ENCODE results near the gene TNFRSF21. TPM values are rescaled to one million over a fixed set of nuclear protein-coding genes. Genes with fewer than 3 reads are reported as not detected.

The TNFRSF21 gene
- total RNA-seq, 1 donor from 2014 or later: 1.8 TPM

DNA sequence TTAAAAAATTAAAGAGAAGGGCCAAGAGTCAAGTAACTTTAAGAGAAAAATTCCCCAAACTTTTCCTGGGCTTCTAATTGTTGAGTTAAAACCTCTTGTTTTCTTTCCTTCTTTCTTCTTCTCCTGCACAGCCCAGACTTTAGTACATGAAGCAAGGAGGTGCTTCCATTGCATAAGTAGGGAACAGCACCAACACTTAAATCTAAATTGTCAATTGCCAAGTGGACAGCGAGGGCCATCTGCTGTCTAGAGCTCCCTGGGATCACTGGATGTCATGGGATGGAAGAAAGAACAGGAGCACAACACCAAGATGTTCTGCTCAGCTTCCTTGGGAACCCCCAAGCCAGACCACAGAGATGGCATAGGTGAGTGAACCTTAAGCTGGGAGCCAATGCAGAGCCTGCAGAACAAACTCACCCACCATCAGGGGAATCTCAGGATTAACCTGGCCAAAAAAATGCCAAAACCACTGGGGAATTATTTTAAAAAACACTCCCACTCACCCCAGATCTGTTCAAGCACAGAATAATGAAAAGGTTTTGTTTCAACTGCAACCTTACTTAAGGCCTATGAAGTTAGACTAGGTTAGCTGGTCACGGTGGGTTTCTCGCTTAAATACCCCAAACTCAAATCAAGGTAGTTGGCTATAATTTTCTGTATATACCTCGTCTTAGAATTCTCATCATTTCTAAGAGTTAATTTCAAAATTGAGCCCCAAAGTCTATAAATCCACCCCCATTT lies 67.8 kb downstream of the TNFRSF21 start:
- DNase-seq (ENCODE audit: low spot score in 2 of 2): no peak
- H3K27me3 ChIP-seq: no peaks in the 10 kb centered on the region
- no peak overlapping the region for H3K27ac ChIP-seq
- H3K36me3 ChIP-seq: no peaks in the 10 kb centered on the region
- intact Hi-C loops (cut with DNase I): no loop called here
- H3K4me3 ChIP-seq: no peak overlapping the region
- TF ChIP-seq, protein P1, sequence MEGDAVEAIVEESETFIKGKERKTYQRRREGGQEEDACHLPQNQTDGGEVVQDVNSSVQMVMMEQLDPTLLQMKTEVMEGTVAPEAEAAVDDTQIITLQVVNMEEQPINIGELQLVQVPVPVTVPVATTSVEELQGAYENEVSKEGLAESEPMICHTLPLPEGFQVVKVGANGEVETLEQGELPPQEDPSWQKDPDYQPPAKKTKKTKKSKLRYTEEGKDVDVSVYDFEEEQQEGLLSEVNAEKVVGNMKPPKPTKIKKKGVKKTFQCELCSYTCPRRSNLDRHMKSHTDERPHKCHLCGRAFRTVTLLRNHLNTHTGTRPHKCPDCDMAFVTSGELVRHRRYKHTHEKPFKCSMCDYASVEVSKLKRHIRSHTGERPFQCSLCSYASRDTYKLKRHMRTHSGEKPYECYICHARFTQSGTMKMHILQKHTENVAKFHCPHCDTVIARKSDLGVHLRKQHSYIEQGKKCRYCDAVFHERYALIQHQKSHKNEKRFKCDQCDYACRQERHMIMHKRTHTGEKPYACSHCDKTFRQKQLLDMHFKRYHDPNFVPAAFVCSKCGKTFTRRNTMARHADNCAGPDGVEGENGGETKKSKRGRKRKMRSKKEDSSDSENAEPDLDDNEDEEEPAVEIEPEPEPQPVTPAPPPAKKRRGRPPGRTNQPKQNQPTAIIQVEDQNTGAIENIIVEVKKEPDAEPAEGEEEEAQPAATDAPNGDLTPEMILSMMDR (IDR thresholded peaks at IDR 0.05): no peak
- no peaks in the 10 kb centered on the region for H3K9me3 ChIP-seq
- no peaks in the 10 kb centered on the region for H3K4me1 ChIP-seq

DNA sequence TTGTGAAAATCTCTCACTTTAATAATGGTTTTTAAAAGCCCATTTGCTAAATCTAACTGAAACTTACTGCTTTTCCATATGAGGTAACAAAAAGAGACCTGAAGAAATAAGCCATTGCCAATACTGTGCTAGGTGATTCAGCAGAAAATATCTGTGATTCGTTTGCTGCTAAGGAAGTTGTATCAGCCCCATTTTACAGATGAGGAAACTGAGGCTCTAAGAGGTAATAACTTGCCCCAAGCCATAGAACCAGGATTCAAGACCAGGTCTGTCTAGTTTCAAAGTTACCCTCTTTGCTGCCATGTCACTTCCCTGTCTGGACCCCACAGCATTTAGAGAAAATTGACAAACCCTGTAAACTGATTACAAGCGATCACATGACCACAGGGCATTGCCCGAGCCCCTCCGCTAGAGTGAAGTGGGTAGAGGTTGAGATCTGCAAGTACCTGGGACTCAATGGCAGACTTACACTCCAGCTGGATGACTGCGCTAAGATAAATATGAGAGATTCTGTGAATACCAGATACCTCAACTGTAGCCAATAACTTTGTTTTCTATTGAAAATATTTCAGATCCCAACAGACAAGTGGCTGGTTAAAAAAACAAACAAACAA lies 69.3 kb downstream of the TNFRSF21 start:
- Histone ChIP-seq H3K27me3 (no peaks in the 10 kb centered on the region), H3K4me3 (no peak overlapping the region), H3K27ac (no peak overlapping the region), H3K9me3 (no peaks in the 10 kb centered on the region), H3K36me3 (no peaks in the 10 kb centered on the region), H3K4me1 (no peaks in the 10 kb centered on the region)
- TF ChIP-seq, protein P1 (IDR thresholded peaks at IDR 0.05): no peak
- DNase-seq (ENCODE audit: low spot score in 2 of 2): no peak
- intact Hi-C loops (cut with DNase I): no loop called here

DNA sequence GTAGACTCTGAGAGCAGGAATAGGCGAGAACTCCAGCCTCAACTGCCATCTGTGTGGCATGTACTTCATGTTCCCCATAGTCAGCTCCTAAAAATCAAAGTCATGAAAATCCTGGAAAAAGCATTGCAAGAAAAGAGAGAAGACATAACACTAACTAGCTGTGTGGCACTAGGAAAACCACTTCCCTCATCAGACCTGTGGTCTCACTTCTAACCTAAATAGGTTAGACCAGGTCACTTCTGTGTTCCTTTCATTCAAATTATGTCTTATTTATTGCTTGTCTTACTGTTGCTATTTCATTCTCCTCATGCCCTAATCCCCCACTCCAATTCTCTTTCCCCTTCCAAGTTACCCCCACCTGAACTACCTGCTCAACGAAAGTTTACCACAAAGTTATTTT lies 70.2 kb downstream of the TNFRSF21 start:
- no peaks in the 10 kb centered on the region for H3K9me3 ChIP-seq
- H3K4me3 ChIP-seq: no peak overlapping the region
- no peaks in the 10 kb centered on the region for H3K27me3 ChIP-seq
- DNase-seq (ENCODE audit: low spot score in 2 of 2): no peak
- no peaks in the 10 kb centered on the region for H3K36me3 ChIP-seq
- no peak overlapping the region for H3K27ac ChIP-seq
- H3K4me1 ChIP-seq: no peaks in the 10 kb centered on the region
- intact Hi-C loops (cut with DNase I): no loop called here
- TF ChIP-seq, protein P1 (IDR thresholded peaks at IDR 0.05): no peak

DNA sequence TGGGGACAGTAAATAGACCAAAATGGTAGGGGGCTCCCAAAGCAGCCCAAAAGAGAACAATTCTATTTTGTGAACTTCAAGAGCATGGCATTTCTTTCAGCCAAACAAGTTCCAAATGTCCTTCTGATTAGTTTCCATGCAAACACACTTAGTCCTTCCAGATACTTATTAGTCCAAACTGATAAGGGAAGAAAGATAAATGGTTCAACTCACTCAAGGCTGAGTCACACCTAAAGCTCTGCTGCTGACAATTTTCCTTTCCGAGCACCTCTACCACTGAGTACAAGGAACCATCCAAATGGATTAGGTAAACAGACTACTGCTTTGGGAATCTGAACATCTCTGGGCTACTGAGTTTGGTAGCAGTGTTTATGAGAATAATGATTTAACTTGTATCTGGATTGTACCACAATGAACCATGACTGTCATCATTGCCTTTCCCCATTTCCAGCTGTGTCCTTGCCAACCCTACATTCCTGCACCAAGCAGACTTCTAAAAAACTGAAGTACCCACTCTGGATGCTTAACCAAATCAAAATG lies 71.2 kb downstream of the TNFRSF21 start:
- Histone ChIP-seq H3K4me1 (no peaks in the 10 kb centered on the region), H3K4me3 (no peak overlapping the region), H3K27ac (no peak overlapping the region), H3K36me3 (no peaks in the 10 kb centered on the region), H3K9me3 (no peaks in the 10 kb centered on the region), H3K27me3 (no peaks in the 10 kb centered on the region)
- TF ChIP-seq, protein P1 (IDR thresholded peaks at IDR 0.05): no peak
- DNase-seq (ENCODE audit: low spot score in 2 of 2): no peak
- intact Hi-C loops (cut with DNase I): no loop called here

DNA sequence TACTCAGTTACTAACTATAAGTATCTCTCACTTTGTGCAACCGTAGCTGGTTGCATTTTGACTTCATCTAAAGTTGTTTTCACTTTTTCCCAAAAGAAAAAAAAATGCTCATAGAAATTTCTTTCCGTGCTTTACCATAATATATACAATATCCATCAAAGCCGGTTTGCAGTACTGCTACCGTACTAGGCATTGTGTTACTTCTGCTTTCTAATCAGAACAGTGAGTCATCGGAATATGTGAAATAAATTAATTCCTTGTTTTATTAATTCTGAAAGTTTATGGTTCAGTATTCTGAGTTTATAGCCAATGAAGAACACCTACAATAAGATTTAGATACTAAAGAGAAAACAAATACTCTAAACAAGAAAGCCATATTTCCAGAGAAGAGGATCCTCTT lies 72.5 kb downstream of the TNFRSF21 start:
- intact Hi-C loops (cut with DNase I): no loop called here
- Histone ChIP-seq H3K4me3 (no peak overlapping the region), H3K27ac (no peak overlapping the region), H3K36me3 (no peaks in the 10 kb centered on the region), H3K4me1 (no peaks in the 10 kb centered on the region), H3K27me3 (no peaks in the 10 kb centered on the region), H3K9me3 (no peaks in the 10 kb centered on the region)
- TF ChIP-seq, protein P1 (IDR thresholded peaks at IDR 0.05): no peak
- DNase-seq (ENCODE audit: low spot score in 2 of 2): no peak

Data from ascending aorta (tissue), 2 donors.